GM23248 (cell line): ENCODE measurements around the gene CHN1. TPM values are rescaled to one million over a fixed set of nuclear protein-coding genes. Genes with fewer than 3 reads are reported as not detected.

Experiments used
- DNase-seq: peaks from one replicate; pipeline ENCODE4 v3.0.0-alpha.2; 2015
- H2AFZ ChIP-seq: fragments of 200-600 bp; sonication (generic); 2 replicates; pipeline ENCODE4 v1.6.1; 2016; ENCODE audit warnings: antibody characterized with exemption
- H3F3A ChIP-seq: fragments of 200-600 bp; sonication (generic); 2 replicates; pipeline ENCODE4 v1.6.1; 2016; ENCODE audit warnings: mild to moderate bottlenecking, antibody characterized with exemption, mixed run types; ENCODE audit not compliant: insufficient read depth
- H3K27ac ChIP-seq: fragments of 200-600 bp; sonication (generic); 2 replicates; pipeline ENCODE4 v1.5.1; 2016; ENCODE audit warnings: mild to moderate bottlenecking
- H3K27me3 ChIP-seq: fragments of 200-600 bp; sonication (generic); replicated peaks from 2 replicates; pipeline ENCODE4 v1.6.1; 2016; ENCODE audit warnings: mild to moderate bottlenecking; ENCODE audit not compliant: insufficient read depth
- H3K36me3 ChIP-seq: fragments of 200-600 bp; sonication (generic); 2 replicates; pipeline ENCODE4 v1.6.1; 2016; ENCODE audit warnings: low read depth, mild to moderate bottlenecking
- H3K4me1 ChIP-seq: fragments of 200-600 bp; sonication (generic); 2 replicates; pipeline ENCODE4 v1.6.1; 2016; ENCODE audit warnings: mild to moderate bottlenecking; ENCODE audit not compliant: insufficient read depth
- H3K4me2 ChIP-seq: fragments of 200-600 bp; sonication (generic); one replicate; pipeline ENCODE4 v1.6.1; 2016; ENCODE audit warnings: mild to moderate bottlenecking; ENCODE audit not compliant: unreplicated experiment
- H3K4me3 ChIP-seq: fragments of 200-600 bp; sonication (generic); 2 replicates; pipeline ENCODE4 v1.5.1; 2016; ENCODE audit warnings: mild to moderate bottlenecking
- H3K79me2 ChIP-seq: fragments of 200-600 bp; sonication (generic); 2 replicates; pipeline ENCODE4 v1.6.1; 2016; ENCODE audit warnings: mild to moderate bottlenecking; ENCODE audit not compliant: insufficient read depth
- H3K9ac ChIP-seq: fragments of 200-600 bp; sonication (generic); 2 replicates; pipeline ENCODE4 v1.6.1; 2016; ENCODE audit warnings: mild to moderate bottlenecking
- H3K9me2 ChIP-seq: fragments of 200-600 bp; sonication (generic); 2 replicates; pipeline ENCODE4 v1.6.1; 2016; ENCODE audit warnings: mixed run types, mild to moderate bottlenecking, moderate library complexity; ENCODE audit not compliant: insufficient read depth
- H3K9me3 ChIP-seq: fragments of 200-600 bp; sonication (generic); one replicate; pipeline ENCODE4 v1.6.1; 2017; ENCODE audit warnings: low read depth
- H4K20me1 ChIP-seq: fragments of 200-600 bp; sonication (generic); 2 replicates; pipeline ENCODE4 v1.6.0; 2016; ENCODE audit not compliant: insufficient read depth
- EZH2 ChIP-seq: fragments of 200-600 bp; sonication (generic); IDR thresholded peaks from 2 replicates; pipeline ENCODE4 v1.6.1; 2018; ENCODE audit warnings: antibody characterized with exemption, mild to moderate bottlenecking; ENCODE audit not compliant: insufficient read depth, poor library complexity, severe bottlenecking
- EZH2phosphoT487 ChIP-seq: fragments of 200-600 bp; sonication (generic); IDR thresholded peaks from 2 replicates; pipeline ENCODE4 v1.6.1; 2018; ENCODE audit warnings: antibody characterized with exemption, moderate library complexity, mild to moderate bottlenecking, low read depth; ENCODE audit not compliant: insufficient read depth
- WGBS, 2 experiments: methylation state at CpG; one replicate each; pipeline ENCODE4 v1.1.6; 2015 to 2017; ENCODE audit warnings: low lambda C conversion rate in 2 of 2, low coverage in 1 of 2; ENCODE audit errors: missing lambda C conversion rate in 2 of 2; 5-methylcytosine and 5-hydroxymethylcytosine counted together
- in situ Hi-C: fragments of 300-500 bp; cut with MboI; formaldehyde crosslinking; loops from 2 replicates; pipeline ENCODE4 v1.15.0; 2020
- polyA plus RNA-seq: library from polyadenylated mRNA; unstranded; fragments of >200 nt; fragmentation: Nextera tagmentation; extraction: Ambion mirVana; gene quantifications from 2 replicates; pipeline ENCODE4 v1.2.1, GENCODE V29; 2016
- total RNA-seq: library from RNA; depleted of rRNA; stranded (reverse); fragments of >200 nt; shearing (Covaris generic); gene quantifications from 2 replicates; pipeline ENCODE4 v1.2.3, GENCODE V29; 2014

CHN1 gene
- total and polyA plus RNA-seq, 2 experiments from 2014 or later, result 115 to 130 TPM

GRCh38 chr2:174821628-174822027 lies 183.6 kb downstream of the CHN1 start:
- in situ Hi-C loops, result no loop called here
- no peak overlapping the region for H3K4me3 ChIP-seq
- peaks cover 16% of the 10 kb centered on the region for H3K4me1 ChIP-seq
- TF ChIP-seq EZH2phosphoT487, result no peak
- TF ChIP-seq EZH2, result no peak
- H3K9ac ChIP-seq, result no peak overlapping the region
- peaks cover 27% of the 10 kb centered on the region for H3K36me3 ChIP-seq
- H3K79me2 ChIP-seq, result peaks cover 86% of the 10 kb centered on the region
- no peak overlapping the region for H2AFZ ChIP-seq
- H3K9me3 ChIP-seq, result no peaks in the 10 kb centered on the region
- peaks cover 17% of the 10 kb centered on the region; the same call in 1 of the 2 replicates for H3F3A ChIP-seq
- no peaks in the 10 kb centered on the region for H3K9me2 ChIP-seq
- DNase-seq, result no peak
- no peaks in the 10 kb centered on the region for H4K20me1 ChIP-seq
- no peak overlapping the region for H3K4me2 ChIP-seq
- H3K27me3 ChIP-seq, result no peaks in the 10 kb centered on the region
- WGBS, 2 experiments, result 93 to 96% methylated on average over 4 of the region's 4 CpGs
- no peak overlapping the region for H3K27ac ChIP-seq

GRCh38 chr2:174820361-174820760 lies 184.8 kb downstream of the CHN1 start:
- Histone ChIP-seq H3K4me2 (no peak overlapping the region), H3K27ac (no peak overlapping the region), H3K4me3 (no peak overlapping the region), H3K36me3 (peaks cover 27% of the 10 kb centered on the region), H3K79me2 (peaks cover 80% of the 10 kb centered on the region), H2AFZ (no peak overlapping the region), H3K9me2 (no peaks in the 10 kb centered on the region), H3K27me3 (no peaks in the 10 kb centered on the region), H3K4me1 (peaks cover 15% of the 10 kb centered on the region), H3F3A (peaks cover 17% of the 10 kb centered on the region; the same call in 1 of the 2 replicates), H4K20me1 (no peaks in the 10 kb centered on the region), H3K9ac (no peak overlapping the region), H3K9me3 (no peaks in the 10 kb centered on the region)
- TF ChIP-seq EZH2, result no peak
- no peak for TF ChIP-seq EZH2phosphoT487
- DNase-seq, result no peak
- WGBS, 2 experiments, result 94 to 99% methylated on average over 6 of the region's 6 CpGs
- in situ Hi-C loops, result no loop called here

- Histone ChIP-seq H3K9me3 (no peaks in the 10 kb centered on the region), H3K4me2 (peak overlapping the region; percentile 13), H2AFZ (no peak overlapping the region), H3K9me2 (no peaks in the 10 kb centered on the region), H3K27ac (peak overlapping the region; percentile 42), H3K4me1 (peaks cover 32% of the 10 kb centered on the region), H3K27me3 (no peaks in the 10 kb centered on the region), H3K4me3 (no peak overlapping the region), H3F3A (peaks cover 18% of the 10 kb centered on the region; the same call in 1 of the 2 replicates), H3K36me3 (peaks cover 17% of the 10 kb centered on the region), H3K79me2 (peaks cover 58% of the 10 kb centered on the region), H3K9ac (no peak overlapping the region), H4K20me1 (no peaks in the 10 kb centered on the region)
- in situ Hi-C loops, result no loop called here
- TF ChIP-seq EZH2phosphoT487, result no peak
- TF ChIP-seq EZH2, result no peak
- DNase-seq, result peak; percentile 68
- WGBS, 2 experiments, result 47 to 48% methylated on average over 2 of the region's 2 CpGs
These were observed 189.7 kb downstream of the CHN1 start for GRCh38 chr2:174815526-174815925.

GRCh38 chr2:174812037-174812436 lies 193.1 kb downstream of the CHN1 start:
- in situ Hi-C loops, result no loop called here
- peaks cover 35% of the 10 kb centered on the region for H3K36me3 ChIP-seq
- WGBS, 2 experiments, result 98 to 100% methylated on average over 7 of the region's 7 CpGs
- no peak overlapping the region for H3K27ac ChIP-seq
- H3K9ac ChIP-seq, result no peak overlapping the region
- H3K4me3 ChIP-seq, result no peak overlapping the region
- no peaks in the 10 kb centered on the region for H3K9me2 ChIP-seq
- peaks cover 37% of the 10 kb centered on the region for H3K79me2 ChIP-seq
- no peak overlapping the region for H2AFZ ChIP-seq
- TF ChIP-seq EZH2phosphoT487 (no peak), EZH2 (no peak)
- no peaks in the 10 kb centered on the region for H3K27me3 ChIP-seq
- DNase-seq, result no peak
- no peaks in the 10 kb centered on the region for H4K20me1 ChIP-seq
- no peaks in the 10 kb centered on the region for H3K9me3 ChIP-seq
- H3K4me1 ChIP-seq, result peaks cover 47% of the 10 kb centered on the region
- no peak overlapping the region for H3K4me2 ChIP-seq
- H3F3A ChIP-seq, result peaks cover 42% of the 10 kb centered on the region; the same call in 1 of the 2 replicates
